Heart left ventricle (tissue), 16 donors: ENCODE measurements around the gene SPAG9. TPM values are rescaled to one million over a fixed set of nuclear protein-coding genes. Genes with fewer than 3 reads are reported as not detected.
A peak's percentile ranks its signal among the peaks of the same experiment; 100 is the strongest.

Experiments used
- ATAC-seq, 4 donors: fragments of 200-7000 bp; cut with Tn5 transposase; one replicate each; pipeline ENCODE4 v1.9.1; 2020 to 2022; ENCODE audit warnings: moderate library complexity in 4 of 4, mild to moderate bottlenecking in 3 of 4, moderate number of reproducible peaks in 1 of 4
- DNase-seq, 5 donors: peaks; one replicate each; pipeline ENCODE4 v3.0.0-alpha.2; 2020
- H3K27ac ChIP-seq, 12 donors: fragments of 200-600 bp; sonication (generic) in 4 of 12; one replicate each; pipeline versions ENCODE4 v1.5.0 to v1.8.0; 2016 to 2022; ENCODE audit warnings: mild to moderate bottlenecking in 2 of 12
- H3K27me3 ChIP-seq, 9 donors: fragments of 200-600 bp; sonication (generic) in 2 of 9; one replicate each; pipeline versions ENCODE4 v1.5.1 to v1.8.0; 2016 to 2022; ENCODE audit warnings: mild to moderate bottlenecking in 3 of 9
- H3K36me3 ChIP-seq, 9 donors: fragments of 200-600 bp; sonication (generic) in 2 of 9; one replicate each; pipeline versions ENCODE4 v1.5.0 to v1.8.0; 2018 to 2022; ENCODE audit warnings: mild to moderate bottlenecking in 2 of 9
- H3K4me1 ChIP-seq, 12 donors: fragments of 200-600 bp; sonication (generic) in 4 of 12; one replicate each; pipeline versions ENCODE4 v1.5.0 to v1.8.0; 2016 to 2022; ENCODE audit warnings: mild to moderate bottlenecking in 3 of 12
- H3K4me3 ChIP-seq, 12 donors: fragments of 200-600 bp; sonication (generic) in 4 of 12; one replicate each; pipeline versions ENCODE4 v1.5.0 to v1.8.0; 2017 to 2022; ENCODE audit warnings: mild to moderate bottlenecking in 9 of 12, moderate library complexity in 4 of 12
- H3K9me3 ChIP-seq, 12 donors: fragments of 200-600 bp; sonication (generic) in 4 of 12; one replicate each; pipeline versions ENCODE4 v1.5.0 to v1.8.0; 2016 to 2022; ENCODE audit warnings: mild to moderate bottlenecking in 1 of 12
- CTCF ChIP-seq, 12 donors: fragments of 200-600 bp; sonication (generic) in 4 of 12; IDR thresholded peaks; one replicate each; pipeline versions ENCODE4 v1.5.0 to v1.8.0; 2018 to 2022; ENCODE audit warnings: antibody characterized with exemption in 12 of 12, mild to moderate bottlenecking in 5 of 12
- POLR2A ChIP-seq, 2 donors: fragments of 450-650 bp; IDR thresholded peaks; one replicate each; pipeline ENCODE4 v1.6.1; 2017; ENCODE audit warnings: antibody characterized with exemption in 2 of 2, mild to moderate bottlenecking in 2 of 2, moderate library complexity in 2 of 2
- WGBS, 4 donors: extraction: QIAGEN DNeasy Blood & Tissue Kit in 2 of 4; methylation state at CpG; one replicate each; pipeline versions ENCODE4 v1.1.5 to v1.1.7; 2013 to 2018; 5-methylcytosine and 5-hydroxymethylcytosine counted together
- intact Hi-C, 10 donors: fragments of 100-400 bp; cut with DNase I; formaldehyde crosslinking; loops; one replicate each; pipeline versions ENCODE4 v1.11.1 to v1.14.2; 2022
- polyA plus RNA-seq, 2 donors: library from polyadenylated mRNA; stranded (reverse); fragments of 200-250 nt; gene quantifications; one replicate each; pipeline ENCODE4 v1.2.3, GENCODE V29; 2013
- total RNA-seq, 9 donors: library from RNA; depleted of rRNA in 2 of 9; stranded (reverse); fragments of >200 nt in 2 of 9; fragmentation: NEBNext Ultra II Directional in 3 of 9; extraction: Animal tissue kit (Norgen Biotek cat#: 25700) in 3 of 9; gene quantifications; one replicate each; pipeline versions ENCODE4 v1.1.0 to v1.2.4, GENCODE V29; 2016 to 2023
- donor health status: ischemic (EF 13 %, LVEDD 7.1; RV severe dilation, severe dysfunction).
- donor health status: healthy with polysubstance abuse.
- donor health status: DM: no; HTN: yes; CAD: no.
- donor health status: DM: no; HTN: no; CAD: no.
- donor health status: ischemic (EF 25% LVEDD 6.9; RV normal size, moderate dysfunction).
- donor health status: ischemic (EF 25% LVEDD 5.7; RV mildly dilated, moderate dysfunction).
- donor health status: healthy.
- donor health status: DM: yes; HTN: yes; CAD: no.
- donor health status: ischemic (EF 35%, LVEDD 5.7; RV mildly dilated, moderate dysfunction).
- donor health status: nonischemic (EF 11% LVEDD 7.7; RV severe dilation, severe dysfunction).
- donor health status: DM: yes; HTN: yes; CAD: no.
- donor health status: PGD.
- donor health status: ischemic (EF 29% LVEDD 5.4; RV normal size, mild dysfunction).
- donor health status: nonischemic (EF 23%, LVEDD 6.1; RV moderate dilation, normal function).

SPAG9 gene
- total and polyA plus RNA-seq, 11 donors, result 15.9 to 65.4 (median 52.9) TPM

DNA sequence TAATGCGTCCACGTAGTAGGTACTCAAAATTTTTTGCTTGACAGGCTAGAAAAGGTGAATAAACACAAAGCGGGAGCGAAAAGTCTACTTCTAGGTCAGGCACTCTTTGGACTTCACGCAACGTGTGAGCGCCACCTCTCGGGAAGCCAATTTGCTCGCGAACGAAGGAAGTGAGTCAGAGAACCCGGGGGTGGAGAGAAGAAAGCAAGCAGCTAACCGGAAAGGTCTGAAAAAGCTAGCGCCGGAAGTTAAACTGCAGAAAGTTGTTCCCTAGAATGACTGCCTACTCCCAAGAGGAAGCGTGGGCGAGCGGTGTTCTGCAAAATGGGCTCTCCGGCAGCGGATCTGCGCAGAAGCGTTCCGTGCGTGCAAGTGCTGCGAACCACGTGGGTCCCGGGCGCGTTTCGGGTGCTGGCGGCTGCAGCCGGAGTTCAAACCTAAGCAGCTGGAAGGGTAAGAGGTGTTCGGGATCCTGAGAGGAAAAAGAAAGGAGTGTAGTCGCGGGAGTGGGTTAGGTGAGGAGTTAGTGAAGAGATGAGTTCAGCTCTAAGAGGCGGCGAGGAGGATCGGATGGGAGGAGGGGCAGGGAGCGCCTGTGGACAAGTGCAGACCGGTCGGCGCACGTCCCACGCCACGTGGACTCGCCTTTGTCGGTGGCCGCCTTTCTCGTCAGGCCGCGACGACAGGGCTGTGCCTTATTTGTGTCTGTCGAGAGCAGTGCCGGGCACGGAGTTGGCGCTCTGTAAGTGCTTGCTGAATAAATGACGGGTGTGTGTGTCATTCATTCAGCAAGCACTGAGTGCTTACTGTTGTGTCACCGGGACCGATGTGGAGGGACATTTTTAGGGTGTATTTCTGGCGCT is 32.8 kb upstream of the SPAG9 start, which contains the start of gene NME1:
Gene NME1 (plus strand): TSS at position 350 of the 863 bp plus-strand sequence. CDS start 2,096 bp downstream, outside the sequence.
- no peaks in the 10 kb centered on the region for H3K9me3 ChIP-seq
- 0 to 1% (median 0%) methylated on average over 60 of the region's 60 CpGs for WGBS, 4 donors
- peak; percentile 95 to 97 (median 96) for DNase-seq
- peaks cover 0 to 23% (median 14%) of the 10 kb centered on the region in 12 donors for H3K4me1 ChIP-seq
- H3K36me3 ChIP-seq, result peaks cover 0 to 28% (median 3%) of the 10 kb centered on the region in 9 donors
- intact Hi-C loops, result loop anchor here (1.0 to 10.0 kb wide), 13 partner anchors 13 to 299 kb away; partner anchors contain the start of genes SPAG9 (in 4 of the 10) and NME2 (in 1 of the 10)
- TF ChIP-seq CTCF (IDR thresholded peaks at IDR 0.05), result peak; percentile 60 to 98 (median 84)
- TF ChIP-seq POLR2A (IDR thresholded peaks at IDR 0.05), result peak in 1 of 2 donors; percentile 47
- H3K27me3 ChIP-seq, result no peaks in the 10 kb centered on the region
- H3K4me3 ChIP-seq, result peak within 1 kb of the TSS; percentile 38 to 83 (median 76)
- peak within 1 kb of the TSS; percentile 54 to 95 (median 86) for H3K27ac ChIP-seq
- ATAC-seq, result peak; percentile 96 to 98 (median 97)

- Histone ChIP-seq H3K36me3 (peaks cover 0 to 21% (median 3%) of the 10 kb centered on the region in 9 donors), H3K9me3 (no peaks in the 10 kb centered on the region), H3K4me3 (peak overlapping the region in 10 of 12 donors; percentile 10 to 83 (median 76)), H3K27ac (peak overlapping the region; percentile 54 to 95 (median 86)), H3K27me3 (no peaks in the 10 kb centered on the region), H3K4me1 (peaks cover 0 to 23% (median 14%) of the 10 kb centered on the region in 12 donors)
- intact Hi-C loops, result loop anchor here (1.0 to 10.0 kb wide), 13 partner anchors 14 to 298 kb away; partner anchors contain the start of genes SPAG9 (in 4 of the 10) and NME2 (in 1 of the 10)
- WGBS, 4 donors, result 5 to 13% (median 12%) methylated on average over 8 of the region's 8 CpGs
- no peak for DNase-seq
- peak in 2 of 4 donors; percentile 6 to 7 for ATAC-seq
- TF ChIP-seq POLR2A (IDR thresholded peaks at IDR 0.05) (no peak), CTCF (IDR thresholded peaks at IDR 0.05) (no peak)
These were observed 32.1 kb upstream of the SPAG9 start for GRCh38 chr17:51152766-51153209.

- Histone ChIP-seq H3K27ac (no peak overlapping the region), H3K36me3 (peaks cover 0 to 4% (median 0%) of the 10 kb centered on the region in 9 donors), H3K27me3 (no peaks in the 10 kb centered on the region), H3K9me3 (no peaks in the 10 kb centered on the region), H3K4me3 (no peak overlapping the region), H3K4me1 (peaks cover 0 to 23% (median 14%) of the 10 kb centered on the region in 12 donors)
- WGBS, 4 donors, result 85 to 91% (median 89%) methylated on average over 5 of the region's 5 CpGs
- intact Hi-C loops, result loop anchor here in 4 of 10 donors (5.0 to 10.0 kb wide), 5 partner anchors 34 to 296 kb away; no protein-coding TSS in a partner anchor
- DNase-seq, result no peak
- ATAC-seq, result no peak
- TF ChIP-seq POLR2A (IDR thresholded peaks at IDR 0.05) (no peak), CTCF (IDR thresholded peaks at IDR 0.05) (no peak)
These were observed 30.3 kb upstream of the SPAG9 start for GRCh38 chr17:51150932-51151331.

DNA sequence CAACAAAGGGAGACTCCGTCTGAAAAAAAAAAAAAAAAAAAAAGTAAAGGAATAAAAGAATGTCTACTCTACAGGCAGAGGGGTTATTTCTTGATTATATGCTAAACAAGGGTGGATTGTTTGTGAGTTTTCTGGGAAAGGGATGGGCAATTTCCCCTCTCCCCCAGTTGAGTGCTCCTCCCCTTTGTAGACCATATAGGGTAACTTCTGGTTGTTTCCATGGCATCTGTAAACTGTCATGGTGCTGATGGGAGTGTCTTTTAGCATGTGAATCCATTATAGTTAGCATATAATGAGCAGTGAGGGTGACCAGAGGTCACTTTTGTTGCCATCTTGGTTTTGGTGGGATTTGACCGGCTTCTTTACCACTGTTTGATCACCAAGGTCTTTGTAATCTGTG is 28.5 kb upstream of the SPAG9 start:
- no peak overlapping the region for H3K27ac ChIP-seq
- intact Hi-C loops, result loop anchor here in 1 of 10 donors (10.0 kb wide), 1 partner anchor 294 kb away; no protein-coding TSS in a partner anchor
- H3K4me3 ChIP-seq, result no peak overlapping the region
- WGBS, 4 donors, result 92 to 96% (median 94%) methylated on average over 2 of the region's 2 CpGs
- H3K27me3 ChIP-seq, result no peaks in the 10 kb centered on the region
- ATAC-seq (no peak), DNase-seq (no peak)
- H3K36me3 ChIP-seq, result no peaks in the 10 kb centered on the region
- H3K4me1 ChIP-seq, result peaks cover 0 to 13% (median 9%) of the 10 kb centered on the region in 12 donors
- H3K9me3 ChIP-seq, result no peaks in the 10 kb centered on the region
- TF ChIP-seq CTCF (IDR thresholded peaks at IDR 0.05) (no peak), POLR2A (IDR thresholded peaks at IDR 0.05) (no peak)
